CD4-positive, alpha-beta T cell treated with Interleukin-1 beta for 1 hour (primary cell): ENCODE measurements around the gene GRK2.

ENCODE experiments used
- DNase-seq, 2 donors: peaks; one replicate each; pipeline ENCODE4 v3.0.0-alpha.2; 2020 to 2022

The GRK2 gene

GRCh38 chr11:67301951-67302516 is 35.8 kb downstream of the GRK2 start:
- no peak for DNase-seq

DNA sequence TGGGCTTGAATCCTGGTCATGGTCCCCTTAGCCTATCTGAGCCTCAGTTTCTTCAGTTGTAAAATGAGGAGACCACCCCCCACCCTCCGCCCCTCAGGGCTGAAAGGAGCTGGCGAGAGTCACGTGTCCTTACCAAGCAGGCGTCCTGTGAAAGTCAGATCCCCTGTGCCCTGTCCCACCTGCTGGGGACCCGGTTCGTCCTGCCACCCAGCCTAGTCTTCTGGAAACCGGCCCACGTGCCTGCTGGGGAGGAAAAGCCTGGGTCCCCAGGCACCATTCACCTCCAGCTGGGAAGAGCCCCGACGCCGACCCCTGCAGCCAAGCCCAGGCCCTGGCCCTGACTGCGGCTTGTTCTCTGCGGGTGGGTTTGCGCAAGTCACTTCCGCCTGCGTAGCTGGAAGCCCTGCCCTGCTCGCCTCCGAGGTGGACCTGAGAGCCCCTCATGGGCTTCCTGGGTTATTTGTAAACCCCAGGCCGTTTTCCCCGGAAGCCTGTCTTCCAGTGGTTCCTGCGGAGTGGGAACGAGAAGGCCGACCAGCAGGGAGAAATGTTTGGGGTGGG is 36.4 kb downstream of the GRK2 start:
- no peak for DNase-seq

DNA sequence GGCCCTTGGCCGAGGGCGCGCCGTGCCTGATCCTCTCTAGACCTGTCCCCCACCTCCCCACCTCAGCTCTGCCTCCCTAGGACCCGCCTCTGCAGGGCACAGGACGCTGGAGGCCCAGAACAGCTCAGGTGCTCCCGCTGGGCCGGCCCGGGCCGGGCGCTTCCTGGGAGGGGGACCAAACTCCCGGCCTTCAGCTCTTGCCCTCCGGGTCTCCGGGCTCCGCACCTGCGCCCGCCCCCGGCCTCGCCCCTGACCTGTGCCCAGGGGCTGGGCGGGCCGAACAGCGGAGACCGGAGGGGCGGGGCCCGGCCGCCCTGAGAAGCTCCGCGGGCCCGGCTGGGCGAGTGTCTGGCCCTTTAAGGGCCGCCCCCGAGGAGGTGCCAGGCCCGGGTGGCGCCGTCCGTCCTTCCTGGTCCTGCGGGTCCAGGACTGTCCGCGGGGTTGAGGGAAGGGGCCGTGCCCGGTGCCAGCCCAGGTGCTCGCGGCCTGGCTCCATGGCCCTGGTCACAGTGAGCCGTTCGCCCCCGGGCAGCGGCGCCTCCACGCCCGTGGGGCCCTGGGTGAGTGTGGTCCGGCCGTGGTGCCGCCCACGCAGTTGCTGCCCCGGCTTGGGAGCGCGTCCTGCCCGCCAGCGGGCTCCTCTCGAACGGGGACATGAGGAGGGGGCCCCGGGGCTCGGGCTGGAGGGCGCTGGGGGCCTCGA is 37.0 kb downstream of the GRK2 start, which contains the start of gene SSH3:
TSS of gene SSH3 (plus strand) at position 399 of the 703 bp plus-strand sequence. CDS start at position 495, 96 bp downstream.
- peak; percentile 43 to 47 for DNase-seq

- DNase-seq = no peak
These were observed 37.6 kb downstream of the GRK2 start for GRCh38 chr11:67303835-67304411.

DNA sequence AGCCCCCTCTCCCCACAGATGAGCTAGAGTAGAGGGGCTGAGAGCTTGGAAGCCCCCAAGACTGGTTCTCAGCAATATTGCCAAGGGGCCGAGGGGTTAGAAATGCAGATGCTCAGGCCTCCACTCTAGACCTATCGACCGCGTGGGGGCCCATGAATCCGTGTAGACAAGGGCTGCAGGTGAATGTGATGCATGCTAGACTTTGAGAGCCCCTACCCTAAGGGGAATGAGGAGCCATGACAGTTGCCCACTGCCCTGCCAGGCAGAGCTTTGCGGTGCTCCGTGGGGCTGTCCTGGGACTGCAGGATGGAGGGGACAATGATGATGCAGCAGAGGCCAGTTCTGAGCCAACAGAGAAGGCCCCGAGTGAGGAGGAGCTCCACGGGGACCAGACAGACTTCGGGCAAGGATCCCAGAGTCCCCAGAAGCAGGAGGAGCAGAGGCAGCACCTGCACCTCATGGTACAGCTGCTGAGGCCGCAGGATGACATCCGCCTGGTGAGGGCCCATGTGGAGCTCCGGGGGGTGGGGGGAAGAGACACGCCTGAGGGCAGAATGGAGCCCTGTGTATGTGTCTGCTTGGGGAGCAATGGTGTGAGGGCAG is 38.3 kb downstream of the GRK2 start:
- DNase-seq = no peak

DNA sequence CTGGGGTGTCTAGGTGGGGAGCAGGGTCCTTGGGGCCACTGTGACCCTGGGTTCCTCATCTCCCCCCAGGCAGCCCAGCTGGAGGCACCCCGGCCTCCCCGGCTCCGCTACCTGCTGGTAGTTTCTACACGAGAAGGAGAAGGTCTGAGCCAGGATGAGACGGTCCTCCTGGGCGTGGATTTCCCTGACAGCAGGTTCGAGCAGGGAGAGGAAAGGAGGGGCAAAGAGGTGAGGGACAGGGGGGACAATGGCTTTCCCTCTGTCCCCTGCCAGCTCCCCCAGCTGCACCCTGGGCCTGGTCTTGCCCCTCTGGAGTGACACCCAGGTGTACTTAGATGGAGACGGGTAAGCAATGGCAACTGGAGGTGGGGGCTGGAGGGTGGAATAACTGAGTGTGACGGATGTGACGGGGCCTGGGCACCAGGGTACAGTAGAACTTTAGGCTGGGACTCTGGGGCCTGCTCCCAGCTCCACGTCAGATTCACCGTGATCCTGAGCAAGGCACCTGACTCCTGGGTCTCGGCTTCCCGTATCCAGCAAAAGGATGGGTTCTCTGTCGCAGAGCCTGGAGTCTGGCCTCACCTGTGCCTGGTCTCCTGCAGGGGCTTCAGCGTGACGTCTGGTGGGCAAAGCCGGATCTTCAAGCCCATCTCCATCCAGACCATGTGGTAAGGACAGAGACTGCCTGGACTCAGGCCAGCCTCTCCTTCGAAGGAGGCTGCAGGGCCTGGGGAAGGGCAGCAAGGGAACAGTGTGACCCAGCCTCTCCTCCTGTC is 40.7 kb downstream of the GRK2 start:
- DNase-seq = no peak

GRCh38 chr11:67307545-67308001 is 41.3 kb downstream of the GRK2 start:
- DNase-seq = no peak

DNA sequence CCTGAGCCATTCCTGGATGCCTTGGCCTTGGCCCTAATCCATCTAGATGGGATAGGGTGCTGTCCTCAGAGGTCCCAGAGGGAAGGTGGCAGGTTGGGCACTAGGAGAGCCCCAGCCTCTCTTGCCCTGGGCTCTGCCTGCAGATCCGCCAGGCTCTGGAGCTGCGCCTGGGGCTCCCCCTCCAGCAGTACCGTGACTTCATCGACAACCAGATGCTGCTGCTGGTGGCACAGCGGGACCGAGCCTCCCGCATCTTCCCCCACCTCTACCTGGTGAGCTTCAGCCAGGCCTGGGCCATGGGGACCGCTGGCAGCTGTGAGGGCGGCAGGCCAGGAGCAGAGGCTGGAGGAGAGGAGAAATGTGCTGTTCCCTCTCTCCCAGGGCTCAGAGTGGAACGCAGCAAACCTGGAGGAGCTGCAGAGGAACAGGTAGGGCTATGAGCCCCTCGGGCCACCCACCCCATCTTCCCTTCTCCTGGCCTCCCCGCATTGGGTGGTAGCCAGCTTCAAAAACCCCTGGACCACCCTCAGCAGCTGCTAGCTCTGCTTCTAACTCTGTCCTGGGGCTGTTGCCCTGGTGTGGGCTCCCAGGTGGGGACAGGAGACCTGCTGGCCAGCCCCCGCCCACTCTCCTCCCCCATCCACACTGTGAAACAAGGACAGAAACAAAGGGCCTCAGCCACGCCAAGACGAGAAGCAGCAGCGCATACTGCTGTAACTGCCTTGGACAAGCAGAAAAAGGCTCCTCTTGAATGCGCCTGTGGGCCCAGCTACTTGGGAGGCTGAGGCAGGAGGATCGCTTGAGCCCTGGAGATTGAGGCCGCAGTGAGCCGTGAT is 42.0 kb downstream of the GRK2 start:
- DNase-seq = no peak

DNA sequence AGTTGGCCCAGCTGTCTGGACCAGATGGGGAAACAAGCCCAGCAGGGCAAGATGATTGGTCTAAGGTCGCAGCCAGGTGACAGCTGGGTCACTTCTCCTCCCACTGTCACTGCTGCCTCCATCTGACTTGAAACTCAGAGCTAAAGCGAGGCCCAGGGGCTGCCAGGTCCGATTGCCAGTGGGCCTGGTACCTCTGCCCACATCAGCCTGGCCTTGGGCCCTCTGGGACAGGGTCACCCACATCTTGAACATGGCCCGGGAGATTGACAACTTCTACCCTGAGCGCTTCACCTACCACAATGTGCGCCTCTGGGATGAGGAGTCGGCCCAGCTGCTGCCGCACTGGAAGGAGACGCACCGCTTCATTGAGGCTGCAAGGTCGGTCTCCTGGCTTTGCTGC is 42.9 kb downstream of the GRK2 start:
- DNase-seq = no peak

DNA sequence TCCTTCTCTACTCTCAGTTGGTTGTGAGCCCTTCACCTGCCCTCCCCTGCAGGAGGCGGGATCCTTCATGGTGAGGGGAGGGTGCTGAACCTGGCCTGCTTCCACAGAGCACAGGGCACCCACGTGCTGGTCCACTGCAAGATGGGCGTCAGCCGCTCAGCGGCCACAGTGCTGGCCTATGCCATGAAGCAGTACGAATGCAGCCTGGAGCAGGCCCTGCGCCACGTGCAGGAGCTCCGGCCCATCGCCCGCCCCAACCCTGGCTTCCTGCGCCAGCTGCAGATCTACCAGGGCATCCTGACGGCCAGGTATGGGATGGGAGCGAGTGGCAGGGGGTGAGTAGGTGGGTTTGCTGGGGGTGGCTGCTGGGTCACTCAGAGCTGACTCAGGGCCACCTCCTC is 43.4 kb downstream of the GRK2 start:
- DNase-seq = no peak

- DNase-seq = no peak
These were observed 44.2 kb downstream of the GRK2 start for GRCh38 chr11:67310246-67311050.

- DNase-seq = no peak
These were observed 44.8 kb downstream of the GRK2 start for GRCh38 chr11:67311051-67311555.

DNA sequence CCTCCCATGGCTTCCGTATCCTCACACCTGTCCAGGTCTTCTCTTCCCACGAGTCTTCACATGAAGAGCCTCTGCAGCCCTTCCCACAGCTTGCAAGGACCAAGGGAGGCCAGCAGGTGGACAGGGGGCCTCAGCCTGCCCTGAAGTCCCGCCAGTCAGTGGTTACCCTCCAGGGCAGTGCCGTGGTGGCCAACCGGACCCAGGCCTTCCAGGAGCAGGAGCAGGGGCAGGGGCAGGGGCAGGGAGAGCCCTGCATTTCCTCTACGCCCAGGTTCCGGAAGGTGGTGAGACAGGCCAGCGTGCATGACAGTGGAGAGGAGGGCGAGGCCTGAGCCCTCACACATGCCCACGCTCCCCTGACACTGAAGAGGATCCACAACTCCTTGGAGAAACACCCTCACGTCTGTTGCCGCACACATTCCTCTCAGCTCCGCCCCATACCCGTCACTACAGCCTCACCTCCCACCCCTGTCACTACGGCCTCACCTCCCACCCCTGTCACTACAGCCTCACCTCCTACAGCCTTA is 45.3 kb downstream of the GRK2 start:
- peak in 1 of 2 donors; percentile 37 for DNase-seq

DNA sequence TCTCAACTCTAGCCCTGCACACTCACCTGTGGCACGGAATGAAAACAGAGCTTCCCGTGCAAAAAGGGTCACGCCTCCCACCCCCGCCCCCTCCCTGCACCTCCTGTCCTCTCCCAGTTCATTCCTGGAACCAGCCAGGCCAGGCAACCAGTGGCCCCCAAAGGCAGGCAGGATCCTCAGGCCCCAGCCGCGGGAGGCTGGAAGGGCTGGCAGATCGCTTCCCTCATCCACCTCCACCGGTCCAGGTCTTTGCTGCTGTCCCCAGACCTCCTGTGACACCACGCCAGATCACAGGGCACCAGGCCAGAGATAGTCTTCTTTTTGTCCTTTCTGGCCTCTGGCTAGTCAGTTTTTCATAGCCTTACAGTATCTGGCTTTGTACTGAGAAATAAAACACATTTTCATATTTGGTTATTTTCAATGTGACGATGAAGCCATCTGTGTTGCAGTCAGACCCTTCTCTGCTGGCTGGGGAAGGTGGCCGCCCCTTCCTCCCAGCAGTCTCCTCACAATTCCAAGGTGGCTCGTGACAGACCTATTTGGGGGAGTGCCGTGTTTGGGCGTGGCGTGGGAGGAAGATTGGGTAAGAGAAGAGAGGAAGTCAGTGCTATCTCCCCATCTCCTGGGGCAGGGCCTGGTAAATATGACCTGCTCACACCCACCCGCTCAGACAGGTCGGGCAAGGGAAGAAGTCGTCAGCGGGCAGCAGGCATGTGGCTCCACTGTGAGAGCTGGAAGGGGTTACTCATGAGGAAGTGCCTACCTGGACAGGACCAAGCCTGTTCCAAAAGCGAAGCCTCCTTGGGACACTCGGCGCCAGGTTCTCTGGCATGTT is 46.1 kb downstream of the GRK2 start:
- DNase-seq = peak; percentile 51 to 55

- DNase-seq = no peak
These were observed 47.0 kb downstream of the GRK2 start for GRCh38 chr11:67313125-67313890.

DNA sequence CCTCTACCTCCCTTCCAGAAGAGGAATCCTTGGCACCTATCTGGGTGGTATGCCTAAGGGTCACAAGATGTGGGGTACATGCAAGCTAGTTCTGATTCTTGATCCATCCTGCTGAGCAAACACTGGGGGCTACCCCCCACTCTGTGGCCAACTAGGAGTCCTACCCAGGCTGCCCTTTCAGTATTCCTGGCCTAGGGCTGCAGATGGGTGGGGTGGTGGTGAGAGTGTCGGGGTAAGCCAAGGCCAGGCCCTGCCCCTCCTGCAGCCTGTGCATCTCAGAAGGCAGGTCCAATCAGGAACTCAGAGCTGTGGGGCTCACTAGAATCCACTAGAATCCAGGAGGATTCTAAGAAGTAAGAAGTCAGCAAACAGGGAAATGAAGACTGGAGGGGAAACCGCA is 47.9 kb downstream of the GRK2 start:
- DNase-seq = no peak

- no peak for DNase-seq
These were observed 49.1 kb downstream of the GRK2 start for GRCh38 chr11:67315325-67315909.

GRCh38 chr11:67316882-67317204 is 50.6 kb downstream of the GRK2 start:
- DNase-seq = no peak
